ENCODE data around the gene SAP30L.
A peak's percentile ranks its signal among the peaks of the same experiment; 100 is the strongest.

SAP30L gene

DNA sequence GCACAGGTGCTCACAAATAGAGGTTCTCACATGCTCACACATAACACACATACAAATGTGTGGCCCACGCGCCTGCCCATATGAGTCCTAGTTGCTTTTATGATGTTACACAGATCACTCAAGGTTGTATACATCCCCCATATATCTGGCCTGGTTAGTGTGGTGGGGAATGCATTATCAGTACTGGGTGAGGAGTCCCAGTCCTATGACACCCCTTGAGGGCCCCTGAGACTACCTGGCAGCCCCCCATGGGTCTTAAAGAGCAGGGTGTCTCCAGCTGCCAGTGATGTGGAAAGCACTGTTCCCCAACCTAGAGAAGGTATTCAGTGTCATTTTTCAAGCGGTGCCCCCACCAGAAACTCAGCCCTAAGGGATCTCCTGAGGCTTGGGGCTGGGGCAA, 35.0 kb downstream of the SAP30L start:
- no peak for DNase-seq (ENCODE audit: low spot score)

DNA sequence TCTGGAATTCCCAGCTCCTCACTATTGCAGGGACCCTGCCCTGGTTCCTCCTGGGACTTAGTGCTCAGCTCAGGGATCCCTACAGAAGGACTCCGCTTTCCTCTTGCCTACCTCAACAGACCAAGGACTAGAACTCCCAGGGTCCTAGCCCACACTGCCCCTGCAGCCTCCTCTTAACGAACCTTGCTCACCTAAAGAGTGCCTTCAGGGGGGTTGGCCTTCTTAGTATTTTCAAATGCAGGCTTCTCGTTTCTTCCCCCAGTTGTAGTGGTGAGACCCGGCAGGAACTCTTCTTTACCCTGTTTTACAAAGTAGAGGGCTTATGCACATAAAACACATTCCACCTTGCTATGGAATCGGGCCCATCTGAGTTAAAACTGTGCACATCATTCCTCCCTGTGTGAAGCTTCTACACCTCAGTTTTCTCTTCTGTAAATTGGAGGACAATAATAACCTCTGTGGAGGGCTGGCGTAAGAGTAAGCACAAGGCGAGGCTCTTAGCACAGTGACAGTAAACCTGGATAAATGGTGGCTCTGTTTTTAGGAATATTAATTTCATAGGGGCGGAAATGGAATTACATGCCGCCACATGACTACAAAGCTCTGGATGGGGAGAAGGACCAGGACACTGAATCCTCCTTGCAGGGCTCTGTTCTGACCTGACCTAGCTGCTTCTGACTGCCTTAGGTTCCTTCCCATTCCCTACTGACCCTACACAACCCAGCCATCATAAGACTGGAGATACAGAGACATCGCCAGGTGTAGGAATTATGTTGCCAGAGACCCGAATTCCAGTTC, 36.0 kb downstream of the SAP30L start:
- no peak for DNase-seq (ENCODE audit: low spot score)

DNA sequence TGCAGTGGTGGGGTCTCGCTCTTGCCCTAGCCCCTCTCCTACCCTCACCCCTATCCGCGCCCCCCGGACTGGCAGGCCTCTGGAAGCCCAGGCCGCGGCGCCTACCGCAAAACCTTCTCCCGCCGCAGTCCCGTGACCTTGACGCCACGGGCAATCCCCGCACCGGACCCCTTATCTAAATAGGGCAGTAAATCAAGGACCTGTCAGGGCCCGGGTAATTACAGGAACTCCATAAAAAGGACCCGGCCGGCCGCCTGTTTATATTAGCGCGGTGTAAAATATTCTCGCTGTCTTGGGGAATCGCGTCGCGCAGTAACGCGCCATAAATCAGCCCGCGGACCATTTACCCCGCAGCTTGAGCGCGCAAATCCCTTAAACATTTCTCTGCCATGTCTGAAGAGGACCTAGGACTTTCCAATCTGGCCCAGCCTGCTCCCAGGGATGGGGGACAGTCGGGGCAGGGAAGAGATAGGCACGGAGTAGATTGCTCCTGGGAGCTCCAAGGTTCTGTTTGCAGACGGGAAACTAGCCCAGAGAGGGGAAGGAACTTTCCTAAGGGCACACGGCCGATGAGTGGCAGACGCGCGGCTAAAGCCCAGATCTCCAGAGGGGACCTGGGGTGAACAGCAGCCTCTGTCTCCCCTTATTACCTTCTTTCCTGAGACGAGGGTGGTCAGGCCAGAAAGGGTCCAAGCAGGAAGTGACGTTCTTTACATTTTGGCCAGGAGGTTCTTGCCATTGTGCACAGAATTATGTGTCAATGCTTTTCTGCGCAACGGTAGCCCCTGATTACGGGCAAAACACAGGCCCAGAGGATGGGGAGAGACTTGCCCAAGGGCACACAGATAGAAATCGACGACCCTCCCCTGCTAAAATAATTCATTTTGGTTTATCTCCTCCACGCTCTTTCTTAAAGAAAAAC, 37.0 kb downstream of the SAP30L start:
- DNase-seq (ENCODE audit: low spot score) = no peak

DNA sequence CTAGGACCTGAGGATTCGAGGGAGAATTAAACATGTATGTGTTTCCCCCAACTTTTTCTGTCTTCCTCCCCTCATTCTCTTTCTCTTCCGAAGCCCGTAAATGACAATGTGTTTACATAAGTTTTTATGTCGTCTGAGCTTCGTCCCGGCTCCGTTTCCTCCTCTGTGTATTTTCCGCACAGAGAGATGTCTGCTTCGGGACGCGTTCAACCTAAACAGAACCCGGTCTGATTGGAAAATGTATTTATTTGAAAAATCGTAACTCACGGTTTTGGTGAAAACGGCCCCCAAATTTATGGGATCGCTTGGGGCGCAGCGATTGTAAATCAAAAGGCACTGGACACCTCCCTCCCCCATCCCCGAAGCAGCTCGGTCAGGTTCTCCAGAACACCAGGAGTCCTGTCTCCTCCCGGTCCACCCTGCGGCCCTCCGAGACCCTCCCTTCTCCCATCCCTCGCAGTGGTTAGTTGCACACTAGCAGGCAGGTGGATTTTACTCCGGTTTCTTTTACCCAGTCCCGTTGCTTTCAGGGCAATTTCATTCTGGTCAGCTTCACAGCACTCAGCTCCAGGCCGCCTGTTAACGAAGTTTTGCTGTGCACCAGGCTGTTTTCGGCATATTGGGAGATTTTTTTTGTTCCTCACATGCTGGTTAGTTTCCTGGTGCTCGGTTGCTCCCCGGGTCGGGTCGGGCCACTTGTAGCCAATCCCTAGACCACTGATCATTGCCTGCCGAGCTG, 38.0 kb downstream of the SAP30L start:
- DNase-seq (ENCODE audit: low spot score) = peak; percentile 62

DNA sequence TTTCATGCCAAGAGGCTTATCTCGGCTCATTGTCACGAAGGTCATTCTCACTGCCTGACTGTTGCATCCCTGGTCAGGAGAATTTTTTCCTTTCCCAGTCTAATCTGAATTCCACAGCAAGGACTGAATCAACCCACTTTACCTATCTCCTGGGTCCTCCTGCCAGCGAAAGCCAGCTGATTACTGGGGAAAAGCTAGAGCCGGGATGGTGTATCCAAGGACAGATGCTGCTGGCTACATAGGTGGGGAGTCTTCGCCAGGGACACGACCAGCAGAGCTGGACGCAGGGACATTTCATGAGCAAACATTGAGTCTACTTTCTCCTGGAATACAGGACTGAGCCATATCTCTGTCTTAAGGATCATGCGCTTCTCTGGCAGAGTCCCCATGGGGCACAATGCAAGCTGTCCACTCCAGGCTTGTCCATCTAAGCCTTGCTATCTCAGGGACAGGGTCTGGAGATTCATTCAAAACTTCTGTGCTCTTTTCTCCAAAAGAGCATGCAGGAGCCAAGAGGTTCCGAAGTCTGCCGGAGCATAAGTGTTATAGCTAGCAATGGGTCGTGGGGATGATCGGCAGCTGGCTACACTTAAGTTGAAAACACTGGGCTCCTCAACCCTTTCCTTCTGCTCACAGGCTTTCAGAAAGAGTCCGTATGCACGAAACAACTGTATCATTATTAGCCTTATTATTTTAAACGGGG, 38.7 kb downstream of the SAP30L start:
- no peak for DNase-seq (ENCODE audit: low spot score)

DNA sequence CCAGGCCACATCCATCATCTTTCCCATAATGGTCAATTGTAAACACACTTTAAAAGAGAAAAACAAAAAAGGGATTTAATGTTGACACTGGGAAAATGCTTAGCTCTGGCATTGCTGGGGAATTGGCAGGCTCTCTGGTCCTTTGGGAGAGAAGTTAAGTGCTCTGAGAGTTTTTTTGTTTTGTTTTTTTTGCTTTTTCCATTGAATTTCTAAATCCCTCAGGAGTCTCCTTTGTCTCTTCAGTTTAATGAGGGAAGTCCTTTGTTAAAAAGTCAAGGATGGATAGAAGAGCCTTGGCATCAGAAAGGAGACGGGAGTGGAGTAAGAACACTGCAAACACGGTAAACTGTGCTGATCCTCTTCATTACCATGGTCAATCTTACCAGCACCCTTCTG, 39.3 kb downstream of the SAP30L start:
- DNase-seq (ENCODE audit: low spot score) = no peak

DNA sequence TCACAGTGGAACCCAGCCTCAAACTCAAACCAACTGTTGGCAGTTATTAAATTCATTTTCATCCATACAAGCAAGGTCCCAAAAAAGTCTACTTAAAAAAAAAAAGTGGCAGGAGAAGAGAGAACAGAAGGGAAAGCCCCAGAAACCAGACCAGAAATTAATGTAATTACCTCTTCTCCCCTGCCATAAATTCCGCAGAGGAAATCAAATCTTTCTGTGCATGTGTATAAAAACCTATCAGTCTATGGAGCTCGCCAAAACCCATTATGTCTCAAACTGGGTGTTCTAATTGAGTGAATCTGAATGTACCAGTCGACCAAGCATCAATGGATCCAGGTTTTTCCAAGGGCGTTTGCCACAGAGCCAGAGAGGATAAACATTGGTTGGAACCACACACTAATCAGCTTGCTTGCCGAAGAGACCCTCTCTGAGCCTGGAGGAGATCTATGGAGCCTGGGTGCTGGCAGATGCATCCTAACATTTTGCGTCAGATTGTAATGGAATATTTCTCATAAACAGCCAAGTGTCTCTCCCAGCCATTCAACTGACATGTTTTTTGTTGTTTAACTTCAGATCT, 40.1 kb downstream of the SAP30L start:
- no peak for DNase-seq (ENCODE audit: low spot score)

DNA sequence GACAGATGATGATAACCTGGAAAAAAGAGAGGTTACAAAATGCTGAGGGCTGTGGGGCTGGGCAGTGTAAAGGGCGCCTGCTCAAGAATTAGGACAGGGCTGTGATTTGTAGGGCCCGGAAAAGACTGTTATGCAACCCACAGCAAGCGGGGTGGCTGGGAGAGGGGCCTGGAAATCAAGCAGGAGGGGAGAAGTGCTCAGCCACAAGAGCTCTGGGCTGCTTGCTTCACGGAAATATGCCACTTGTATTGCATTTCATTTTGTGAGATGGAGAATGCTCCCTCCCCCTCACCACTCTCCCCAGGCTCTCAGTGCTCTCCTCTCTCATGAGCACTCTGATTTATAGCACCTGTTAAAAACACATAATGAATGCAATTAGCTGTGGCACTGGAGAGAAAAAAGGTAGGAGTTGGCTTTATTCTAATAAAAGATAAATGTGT, 40.6 kb downstream of the SAP30L start:
- DNase-seq (ENCODE audit: low spot score) = no peak

DNA sequence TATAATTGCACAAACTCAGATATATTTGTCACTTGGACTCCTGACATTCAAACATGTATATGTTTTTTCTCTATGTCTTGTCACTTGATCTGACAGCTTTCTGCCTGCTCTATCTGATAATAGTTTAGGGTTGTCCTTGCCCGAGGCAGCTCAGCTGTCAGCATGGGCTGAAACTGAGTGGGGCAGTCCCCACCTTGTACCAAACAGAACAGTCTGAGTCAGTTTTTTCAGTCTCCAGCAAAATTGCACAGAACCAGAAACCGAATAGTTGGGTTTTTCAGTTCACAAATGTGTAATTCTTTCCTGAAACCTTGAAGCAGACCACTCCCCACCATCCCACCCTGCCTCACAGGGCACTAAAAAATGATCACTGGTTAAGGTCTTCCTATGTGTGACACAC, 41.7 kb downstream of the SAP30L start:
- no peak for DNase-seq (ENCODE audit: low spot score)

DNA sequence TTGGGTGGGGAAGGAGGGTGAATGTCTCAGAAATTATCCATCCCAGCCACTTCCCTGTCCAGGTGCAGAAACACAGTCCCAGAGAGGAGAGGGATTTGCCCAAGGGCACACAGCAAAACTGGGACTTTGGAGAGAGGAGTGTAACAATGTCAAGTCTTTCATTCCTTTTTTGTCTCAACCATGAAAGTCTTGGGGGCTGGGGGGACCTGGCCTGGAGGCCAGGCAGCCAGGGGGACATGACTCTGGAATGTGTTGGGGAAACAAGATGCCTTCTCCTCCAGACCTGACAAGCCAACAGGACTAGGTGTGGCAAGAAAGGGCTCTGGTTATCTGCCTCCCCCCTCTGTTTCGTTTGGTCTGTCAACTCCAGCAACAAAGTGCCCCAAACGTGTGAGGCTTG, 46.1 kb downstream of the SAP30L start:
- DNase-seq (ENCODE audit: low spot score) = no peak

DNA sequence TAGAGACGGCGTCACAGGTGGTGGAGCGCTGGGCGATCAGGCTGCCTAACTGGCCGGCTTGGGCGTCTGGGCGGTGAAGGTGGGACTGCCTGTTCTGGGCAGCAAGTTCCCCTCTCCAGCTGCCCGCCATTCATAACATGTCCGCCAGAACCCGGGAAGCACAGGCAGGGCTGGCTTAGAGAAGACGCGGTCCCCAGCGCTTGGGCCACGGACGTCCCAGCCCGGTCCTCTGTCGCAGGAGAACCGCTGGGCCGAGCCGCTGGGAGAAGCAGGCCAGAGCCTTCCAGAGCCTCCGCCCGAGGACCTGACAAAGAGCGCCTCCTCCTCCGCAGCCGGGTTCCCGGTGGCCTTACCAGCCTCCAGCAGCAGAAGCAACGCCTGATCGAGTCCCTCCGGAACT, 47.5 kb downstream of the SAP30L start:
- DNase-seq (ENCODE audit: low spot score) = no peak

DNA sequence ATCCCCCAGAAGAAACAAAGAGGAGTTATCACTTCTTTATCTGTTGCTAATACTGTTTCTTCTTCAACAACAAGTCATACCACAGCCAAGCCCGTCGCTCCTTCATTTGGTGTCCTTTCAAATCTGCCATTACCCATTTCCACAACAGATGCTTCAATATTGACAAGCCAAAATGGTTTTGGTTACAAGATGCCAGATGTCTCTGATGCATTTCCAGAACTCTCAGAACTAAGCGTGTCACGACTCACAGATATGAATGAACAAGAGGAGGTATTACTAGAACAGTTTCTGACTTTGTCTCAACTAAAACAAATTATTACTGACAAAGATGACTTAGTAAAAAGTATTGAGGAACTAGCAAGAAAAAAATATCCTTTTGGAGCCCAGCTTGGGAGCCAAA, 48.2 kb downstream of the SAP30L start:
- DNase-seq (ENCODE audit: low spot score) = no peak

DNA sequence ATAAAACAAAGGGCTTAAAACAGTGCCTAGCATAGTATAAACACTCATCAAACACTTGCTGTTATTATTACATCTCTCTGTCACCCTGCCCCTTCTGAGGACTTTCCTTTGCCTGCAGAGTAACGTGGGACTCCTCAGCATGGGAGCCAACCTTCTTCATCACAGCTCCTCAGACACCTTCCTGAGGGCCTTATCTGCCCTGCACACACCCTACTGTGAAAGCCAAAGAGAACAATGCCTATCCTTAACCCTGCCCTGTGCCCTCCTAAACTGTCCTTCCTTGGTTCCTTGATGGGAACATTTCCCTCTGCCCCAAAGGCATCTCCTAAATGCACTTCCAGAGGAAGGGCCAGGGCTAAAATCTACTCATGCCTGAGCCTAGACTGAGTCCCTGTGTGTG, 52.8 kb downstream of the SAP30L start:
- DNase-seq (ENCODE audit: low spot score) = no peak

DNA sequence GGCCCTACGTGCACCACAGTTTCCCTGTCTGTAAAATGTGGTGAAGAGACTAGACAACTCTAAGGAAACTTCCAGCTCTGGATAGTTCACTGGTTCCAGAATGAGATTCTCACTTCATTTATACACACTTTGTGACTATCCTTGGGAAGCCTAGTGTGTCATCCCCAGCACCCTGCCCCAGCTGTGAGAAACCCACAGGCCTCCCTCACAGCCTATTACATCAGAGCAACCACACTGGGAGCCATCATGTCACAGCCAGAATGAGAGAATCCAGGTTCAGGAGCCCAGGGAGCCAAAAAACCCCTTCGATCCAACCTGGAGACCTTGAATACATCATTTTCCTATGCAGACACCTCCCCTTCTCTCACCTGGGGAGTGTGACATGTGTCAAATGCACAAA, 53.2 kb downstream of the SAP30L start:
- DNase-seq (ENCODE audit: low spot score) = no peak

DNA sequence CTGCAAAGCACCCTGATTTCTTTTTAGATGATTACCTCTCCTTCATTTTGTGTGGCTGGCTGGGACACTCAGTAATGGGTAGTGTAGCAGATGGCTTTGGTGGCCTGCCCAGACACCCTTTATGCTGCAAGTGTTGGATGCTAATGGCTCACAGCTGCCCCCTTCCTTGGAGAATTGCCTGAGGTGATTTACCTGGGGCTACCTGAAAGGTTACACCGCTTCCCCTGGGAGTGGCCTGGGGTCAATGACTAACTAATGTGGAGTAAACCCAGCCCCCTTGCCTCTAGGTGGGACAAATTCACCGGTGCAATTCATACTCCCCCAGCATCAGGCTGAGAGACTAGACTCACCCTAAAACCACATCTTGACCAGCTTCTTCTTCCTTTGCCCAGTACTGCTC, 55.8 kb downstream of the SAP30L start:
- DNase-seq (ENCODE audit: low spot score) = no peak

DNA sequence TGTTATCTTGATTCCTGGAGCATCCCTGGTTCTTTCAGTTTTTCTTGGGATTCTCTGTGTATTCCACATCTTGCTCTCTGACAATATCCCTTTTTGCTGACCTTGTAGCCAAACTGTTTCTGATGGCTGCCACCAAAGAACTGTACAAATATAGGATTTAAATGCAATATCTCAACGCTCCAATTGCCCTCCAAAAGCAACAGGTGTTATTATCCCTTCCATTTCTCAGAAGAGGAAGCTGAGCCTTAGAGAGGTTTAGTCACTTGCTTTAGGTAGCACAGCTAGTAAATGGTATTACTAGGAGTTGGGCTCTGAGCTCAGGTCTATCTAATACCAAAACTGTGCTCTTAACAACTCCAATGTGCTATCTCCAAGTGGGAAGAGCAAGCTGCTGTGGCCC, 56.4 kb downstream of the SAP30L start:
- DNase-seq (ENCODE audit: low spot score) = no peak

DNA sequence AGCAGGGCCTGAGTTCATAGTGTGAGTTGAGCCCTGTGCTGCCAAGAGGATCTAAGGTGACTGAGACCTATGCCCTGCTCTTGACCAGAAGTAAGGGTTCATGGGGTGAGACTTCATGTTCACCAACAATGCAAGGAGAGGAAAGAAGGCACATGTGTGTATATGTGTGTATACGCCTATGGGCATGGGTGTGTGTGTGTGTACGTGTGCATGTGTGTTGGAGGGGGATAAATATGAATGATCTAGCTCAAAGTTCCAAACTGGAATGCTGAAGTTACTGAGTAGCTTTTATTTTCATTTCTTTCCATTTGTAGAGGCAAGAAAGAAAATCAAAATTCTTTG, 57.9 kb downstream of the SAP30L start:
- no peak for DNase-seq (ENCODE audit: low spot score)

DNA sequence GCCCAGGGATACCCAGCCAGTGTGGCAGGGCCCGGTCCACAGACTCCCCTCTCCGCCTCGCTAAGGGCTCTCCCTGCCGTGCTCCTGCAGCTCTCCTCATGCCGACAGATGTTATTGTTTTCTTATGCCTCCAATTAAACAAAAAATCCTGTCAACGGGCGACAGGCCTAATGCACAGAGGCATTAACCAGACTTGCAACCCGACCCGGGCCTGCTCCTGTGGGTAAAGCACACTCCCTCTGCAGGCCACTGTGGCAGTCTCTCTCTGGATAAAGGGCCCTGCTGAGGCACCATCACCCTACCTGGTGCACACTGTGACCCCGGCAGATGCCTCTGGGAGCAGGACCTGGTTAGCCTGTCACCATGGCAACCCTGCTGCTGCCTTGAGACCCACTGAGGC, 59.8 kb downstream of the SAP30L start:
- DNase-seq (ENCODE audit: low spot score) = no peak

DNA sequence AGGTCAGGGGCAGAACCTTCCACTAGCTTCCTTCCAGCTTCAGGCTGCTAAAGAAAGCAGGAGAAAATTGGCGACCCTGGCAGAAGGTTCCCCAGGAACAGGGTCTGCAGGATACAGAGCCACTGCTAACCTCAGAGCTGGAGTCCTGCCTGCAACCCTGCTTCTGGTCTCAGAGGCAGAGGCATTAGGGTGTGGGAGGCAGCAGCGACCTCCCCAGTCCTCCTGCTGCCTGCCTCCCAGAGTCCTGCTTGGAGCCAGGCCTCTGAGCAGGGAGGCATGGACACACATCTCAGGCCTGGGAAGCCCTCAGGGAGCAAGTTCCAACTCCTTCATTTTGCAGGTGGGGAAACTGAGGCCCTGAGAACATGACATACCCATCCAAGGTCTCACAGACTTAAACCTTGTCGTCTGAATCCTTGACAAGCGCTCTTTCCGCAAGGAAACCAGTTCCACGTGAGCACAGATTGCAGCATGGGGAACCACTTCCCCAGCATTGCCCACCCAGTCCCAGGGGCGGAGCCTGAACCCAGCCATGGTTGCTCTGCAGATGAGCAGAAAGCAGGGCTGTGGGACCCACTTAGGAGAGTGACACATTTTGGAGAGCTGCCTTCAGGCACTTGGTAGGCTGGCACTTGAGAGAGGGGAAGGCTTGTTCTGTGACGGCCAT, 60.4 kb downstream of the SAP30L start:
- DNase-seq (ENCODE audit: low spot score) = no peak

DNA sequence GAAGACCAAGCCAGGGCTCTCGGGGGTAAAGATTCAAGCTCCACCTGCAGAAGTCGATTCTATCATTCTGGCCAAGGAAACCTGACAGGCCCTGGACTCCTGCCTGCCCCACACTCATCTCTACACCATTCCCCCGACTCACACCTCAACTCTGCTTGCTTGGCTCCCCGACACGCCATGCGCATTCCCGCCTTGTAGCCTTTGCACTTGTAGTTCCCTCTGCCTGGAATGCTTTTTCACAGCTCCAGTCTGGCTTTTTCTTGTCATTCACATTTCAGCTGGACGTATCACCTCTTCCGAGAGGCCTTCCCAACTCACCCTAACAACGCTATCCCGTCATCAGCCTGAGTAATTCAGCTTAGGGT, 60.9 kb downstream of the SAP30L start:
- no peak for DNase-seq (ENCODE audit: low spot score)

DNA sequence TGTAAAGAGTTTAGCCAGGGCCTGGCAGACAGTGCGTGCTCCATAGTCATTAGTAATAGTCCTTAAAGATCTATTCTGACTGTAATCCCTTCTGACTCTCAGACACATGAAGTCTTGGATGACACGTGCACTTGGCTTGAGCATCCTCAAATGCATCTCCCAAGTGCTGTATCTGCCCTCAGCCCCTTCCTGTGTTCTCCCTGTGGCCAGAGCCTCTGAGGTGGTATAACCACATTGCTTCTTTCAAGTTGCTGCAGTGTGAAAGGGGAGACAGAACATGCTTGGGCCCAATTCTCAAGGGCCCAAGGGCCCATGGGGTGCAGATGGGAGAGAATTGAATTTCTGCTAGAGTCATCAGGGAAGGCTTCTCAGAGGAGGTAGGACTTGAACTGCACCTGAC, 62.3 kb downstream of the SAP30L start:
- DNase-seq (ENCODE audit: low spot score) = no peak
